ENCODE results near the gene SEMA3G. TPM values are rescaled to one million over a fixed set of nuclear protein-coding genes. Genes with fewer than 3 reads are reported as not detected.

SEMA3G gene
- total RNA-seq, 4 donors from 2014 or later, result 3.7 to 18.6 (median 11.5) TPM

DNA sequence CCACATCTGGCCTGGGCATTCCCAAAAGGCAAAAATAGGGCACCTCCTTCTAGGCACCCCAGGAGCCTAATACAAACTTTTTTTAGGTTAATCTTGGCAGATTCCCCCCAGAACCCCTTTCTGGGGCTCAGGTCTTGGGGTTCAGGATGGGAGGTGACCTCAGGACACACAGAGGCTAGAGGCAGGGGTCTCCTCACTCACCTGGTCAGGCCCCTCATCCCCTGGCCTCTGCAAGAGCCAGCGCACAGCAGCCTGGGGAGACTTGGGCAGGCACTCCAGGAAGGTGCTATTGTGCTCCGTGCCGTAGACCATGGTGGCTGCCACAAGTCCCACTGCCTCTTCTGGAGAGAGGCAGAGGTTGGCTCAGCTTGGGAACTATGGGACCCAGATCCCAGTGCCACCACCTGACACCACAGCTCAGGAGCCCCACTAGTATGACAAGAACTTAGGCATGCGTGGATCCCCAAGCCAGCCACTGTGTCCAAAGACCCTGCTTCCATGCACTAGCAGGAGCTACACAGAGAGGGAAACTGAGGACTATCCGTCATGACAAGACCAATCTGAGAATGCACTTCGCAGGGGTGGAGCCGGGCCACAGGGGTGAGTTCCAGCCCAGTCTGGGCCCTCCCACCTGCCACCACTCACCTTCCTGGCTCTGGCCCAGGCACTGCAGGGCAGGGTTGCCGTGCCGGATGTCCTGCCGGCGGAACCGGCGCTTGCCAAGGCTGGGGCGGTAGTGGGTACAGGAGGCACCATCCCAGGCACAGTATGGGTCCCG, 7.4 kb downstream of the SEMA3G start:
- no peak for DNase-seq
- intact Hi-C loops (cut with DNase I), result no loop called here
- Histone ChIP-seq H3K27me3 (no peaks in the 10 kb centered on the region), H3K4me3 (replicated peaks in 1 of 3) (no peak overlapping the region), H3K9me3 (no peaks in the 10 kb centered on the region), H3K36me3 (no peaks in the 10 kb centered on the region), H3K4me1 (peaks cover 7 to 15% of the 10 kb centered on the region in 2 donors), H3K27ac (no peak overlapping the region)
- TF ChIP-seq POLR2A (IDR thresholded peaks at IDR 0.05), result no peak
- TF ChIP-seq CTCF (IDR thresholded peaks at IDR 0.05), result no peak
- WGBS, 2 donors, result 60 to 84% methylated on average over 1 to 12 of the region's 15 CpGs

- H3K9me3 ChIP-seq, result no peaks in the 10 kb centered on the region
- H3K4me1 ChIP-seq, result peaks cover 7 to 23% of the 10 kb centered on the region in 2 donors
- WGBS, 2 donors, result 93 to 96% methylated on average over 12 to 13 of the region's 13 CpGs
- H3K27ac ChIP-seq, result no peak overlapping the region
- TF ChIP-seq POLR2A (IDR thresholded peaks at IDR 0.05) (no peak), CTCF (IDR thresholded peaks at IDR 0.05) (no peak)
- H3K27me3 ChIP-seq, result no peaks in the 10 kb centered on the region
- H3K4me3 ChIP-seq (replicated peaks in 1 of 3), result no peak overlapping the region
- H3K36me3 ChIP-seq, result no peaks in the 10 kb centered on the region
- intact Hi-C loops (cut with DNase I), result no loop called here
- no peak for DNase-seq
These were observed 8.3 kb downstream of the SEMA3G start for GRCh38 chr3:52436500-52437149.

DNA sequence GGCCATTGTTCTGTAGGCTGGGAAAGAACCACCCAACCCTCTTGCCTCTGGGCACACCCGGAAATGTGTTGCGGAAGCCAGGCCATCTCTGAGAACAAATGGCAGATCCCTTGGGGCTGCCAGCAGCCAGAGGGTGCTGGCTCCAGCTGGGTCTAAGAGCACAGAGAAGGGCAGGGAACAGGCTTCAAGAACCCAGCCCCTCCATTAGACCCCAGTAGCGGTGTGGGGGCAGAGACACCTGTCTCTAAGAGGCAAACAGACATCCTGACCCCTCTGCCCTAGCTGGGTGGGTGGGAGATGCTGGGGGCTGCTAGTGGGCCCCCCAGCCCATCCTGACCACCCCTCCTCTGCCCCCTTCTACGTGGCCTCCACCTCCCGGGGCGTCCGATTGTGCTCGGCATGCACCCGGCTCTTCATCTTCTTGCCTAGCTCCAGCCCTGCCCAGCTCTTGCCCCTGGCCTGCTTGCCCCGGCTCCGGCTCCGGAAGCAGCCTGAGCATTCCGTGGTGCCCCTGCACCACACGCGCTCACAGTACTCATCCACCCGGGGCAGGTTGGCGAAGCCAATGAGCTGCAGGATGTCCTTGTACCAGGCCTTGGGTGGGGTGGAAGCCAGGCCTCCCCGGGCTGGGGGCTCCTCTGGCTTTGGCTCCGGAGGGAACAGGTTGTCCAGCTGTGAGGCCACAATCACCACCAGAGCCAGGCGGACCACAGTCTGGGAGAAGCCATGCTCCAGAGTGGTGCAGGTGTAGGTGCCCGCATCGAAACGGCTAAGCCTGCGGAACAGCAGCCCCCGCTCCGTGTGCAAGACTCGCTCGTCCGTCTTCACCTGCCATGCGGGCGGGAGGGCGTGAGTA, 9.4 kb downstream of the SEMA3G start:
- DNase-seq, result no peak
- intact Hi-C loops (cut with DNase I), result no loop called here
- Histone ChIP-seq H3K9me3 (no peaks in the 10 kb centered on the region), H3K36me3 (no peaks in the 10 kb centered on the region), H3K4me3 (replicated peaks in 1 of 3) (no peak overlapping the region), H3K27ac (no peak overlapping the region), H3K27me3 (no peaks in the 10 kb centered on the region), H3K4me1 (peaks cover 7 to 23% of the 10 kb centered on the region in 2 donors)
- TF ChIP-seq CTCF (IDR thresholded peaks at IDR 0.05) (no peak), POLR2A (IDR thresholded peaks at IDR 0.05) (no peak)
- WGBS, 2 donors, result 93 to 97% methylated on average over 16 to 28 of the region's 32 CpGs

GRCh38 chr3:52434491-52435115, 10.3 kb downstream of the SEMA3G start:
- H3K27me3 ChIP-seq, result no peaks in the 10 kb centered on the region
- intact Hi-C loops (cut with DNase I), result no loop called here
- no peak overlapping the region for H3K27ac ChIP-seq
- H3K4me3 ChIP-seq (replicated peaks in 1 of 3), result no peak overlapping the region
- H3K4me1 ChIP-seq, result peaks cover 7 to 23% of the 10 kb centered on the region in 2 donors
- 82 to 93% methylated on average over 4 to 9 of the region's 9 CpGs for WGBS, 2 donors
- no peaks in the 10 kb centered on the region for H3K36me3 ChIP-seq
- DNase-seq, result no peak
- TF ChIP-seq CTCF (IDR thresholded peaks at IDR 0.05) (no peak), POLR2A (IDR thresholded peaks at IDR 0.05) (no peak)
- no peaks in the 10 kb centered on the region for H3K9me3 ChIP-seq

Measured in thyroid gland (tissue), 4 donors.